GM15510 (cell line): ENCODE data around the gene DLGAP3.

Experiments
- POLR2A ChIP-seq: IDR thresholded peaks from 3 replicates; pipeline ENCODE4 v1.6.1; 2011; ENCODE audit warnings: borderline replicate concordance; ENCODE audit not compliant: insufficient read length; ENCODE audit errors: extremely low read depth

Gene DLGAP3

DNA sequence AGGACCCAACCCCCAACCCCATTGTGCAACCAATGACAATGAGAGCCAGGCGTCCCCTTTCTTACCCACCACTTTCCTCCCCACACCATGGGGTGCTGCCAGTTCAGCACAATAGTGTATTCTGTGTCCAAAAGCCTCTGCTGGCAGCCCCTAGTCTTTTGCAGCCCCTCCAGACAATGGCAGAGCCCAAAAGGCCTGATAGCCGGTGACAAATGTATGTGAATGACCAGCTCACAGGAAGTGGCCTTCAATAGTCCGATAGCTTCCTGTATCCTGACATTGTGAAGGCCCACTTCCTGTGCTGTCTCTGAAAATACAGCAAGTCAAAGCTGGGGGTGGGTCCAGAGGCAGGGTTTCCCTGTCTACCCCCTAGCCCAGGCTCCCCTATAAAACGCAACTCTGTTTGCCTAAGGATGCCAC, 86.5 kb downstream of the DLGAP3 start:
- no peak for TF ChIP-seq POLR2A

DNA sequence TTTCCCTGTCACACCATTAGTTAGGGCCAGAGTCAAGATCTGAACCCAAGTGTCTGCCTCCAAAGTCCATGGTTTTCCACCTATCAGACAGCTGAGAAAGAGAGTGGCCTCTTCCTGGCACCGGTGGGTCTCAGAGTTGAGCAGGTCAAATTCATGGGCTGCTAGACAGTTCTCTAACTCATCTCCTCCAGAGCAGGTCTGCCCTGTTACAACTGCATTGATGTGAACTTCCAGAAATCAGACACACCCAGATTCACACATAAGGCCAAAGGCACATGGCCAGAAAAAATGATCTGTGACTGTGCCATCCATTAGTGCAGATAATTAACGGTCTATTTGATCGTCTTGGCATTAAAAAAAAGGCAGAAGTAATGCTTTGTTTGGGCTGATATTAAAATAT, 87.4 kb downstream of the DLGAP3 start:
- TF ChIP-seq POLR2A = no peak

DNA sequence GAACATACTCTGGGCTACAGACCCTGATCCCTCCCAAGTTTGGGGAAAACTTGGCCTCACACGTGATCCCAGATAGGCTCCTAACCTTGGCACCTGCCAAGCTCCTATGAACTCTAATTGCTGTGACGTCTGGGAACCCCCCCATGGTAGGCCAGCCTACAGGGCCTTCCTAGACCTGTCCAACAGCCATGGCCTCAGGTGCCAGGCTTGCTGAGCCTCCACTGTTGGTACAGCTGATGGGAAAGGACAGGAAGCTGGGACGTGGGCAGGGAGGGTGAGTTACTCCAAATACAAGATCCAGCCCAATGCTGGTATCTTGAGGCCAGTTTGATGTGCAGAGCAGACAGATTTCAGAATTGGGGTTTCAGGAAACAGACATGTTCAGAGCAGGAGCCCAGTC, 89.0 kb downstream of the DLGAP3 start:
- no peak for TF ChIP-seq POLR2A

DNA sequence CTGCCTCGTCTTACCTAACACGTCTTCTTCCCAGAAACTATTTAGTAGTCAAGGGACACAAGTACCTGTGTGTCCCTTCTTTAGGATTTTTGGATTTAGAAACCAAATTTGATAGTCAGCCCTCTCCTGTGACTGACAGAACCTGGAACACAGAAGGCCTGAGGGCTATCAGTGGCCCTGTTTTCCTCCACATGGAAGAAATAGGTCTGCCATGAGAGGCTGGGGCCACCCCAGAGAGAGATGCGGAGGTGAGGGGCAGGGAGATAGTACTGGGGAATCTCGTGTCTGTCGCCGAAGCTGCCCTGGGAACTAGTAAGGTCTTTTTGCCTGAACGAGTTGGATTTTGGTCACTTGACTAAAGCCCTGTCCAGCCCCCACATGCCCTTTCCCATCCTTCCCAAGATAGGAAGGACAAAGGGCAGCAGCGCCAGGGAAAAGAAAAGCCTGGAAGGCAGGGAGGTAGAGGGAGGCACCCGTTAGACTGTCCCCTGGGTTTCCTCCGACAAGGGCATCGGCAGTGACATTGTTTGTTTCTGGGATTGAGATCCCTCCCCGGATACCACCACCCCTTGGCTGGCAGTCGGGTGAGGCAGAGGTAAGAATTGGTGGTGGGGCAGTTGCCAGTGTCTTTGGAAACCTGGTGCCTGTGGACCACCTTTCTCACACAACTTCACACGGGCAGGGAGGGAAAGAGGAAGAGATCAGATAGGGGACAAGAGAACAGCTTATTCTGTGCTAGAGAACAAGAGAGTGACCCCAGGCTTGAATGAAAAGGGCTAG, 89.7 kb downstream of the DLGAP3 start:
- TF ChIP-seq POLR2A = no peak

DNA sequence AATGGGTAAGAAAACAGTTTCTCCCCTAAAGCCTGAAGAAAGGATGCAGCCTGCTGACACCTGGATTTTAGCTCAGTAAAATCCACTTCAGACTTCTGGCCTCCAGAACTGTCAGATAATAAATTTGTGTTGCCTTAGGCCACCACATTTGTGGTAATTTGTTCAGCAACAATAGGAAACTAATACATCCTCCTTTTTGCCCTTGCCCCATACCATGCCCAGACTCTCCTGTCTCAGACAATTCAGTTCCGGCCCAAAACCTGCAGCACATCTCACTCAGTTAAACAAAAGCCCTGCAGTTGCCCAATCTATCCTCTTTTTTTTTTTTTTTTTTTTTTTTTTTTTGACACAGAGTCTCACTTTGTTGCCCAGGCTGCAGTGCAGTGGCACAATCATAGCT, 95.7 kb downstream of the DLGAP3 start:
- no peak for TF ChIP-seq POLR2A

DNA sequence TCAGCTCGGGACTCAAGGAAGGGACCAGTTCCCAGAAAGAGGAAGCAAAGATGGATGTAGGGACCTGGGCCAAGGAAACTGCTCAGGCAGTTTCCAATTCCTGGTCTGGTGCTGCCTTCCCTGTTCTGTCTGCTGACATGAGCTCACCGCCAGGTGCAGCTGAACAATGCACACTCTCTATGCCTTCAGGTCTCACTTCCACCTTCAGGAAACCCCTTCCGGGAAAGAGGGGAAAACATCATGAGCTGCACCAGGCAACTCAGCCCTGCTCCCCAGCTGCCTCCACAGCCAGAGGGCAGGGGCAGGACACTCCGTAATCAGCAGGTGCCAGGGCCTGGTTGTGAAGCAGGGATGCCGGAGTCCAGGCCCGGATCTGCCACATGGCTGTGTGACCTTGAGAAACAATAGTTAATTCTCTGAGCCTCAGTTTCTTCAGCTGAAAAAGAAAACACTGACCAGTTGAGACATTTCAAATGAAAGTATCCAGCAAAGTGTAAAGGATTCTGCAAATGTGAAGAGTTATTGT, 97.7 kb downstream of the DLGAP3 start:
- TF ChIP-seq POLR2A = no peak

DNA sequence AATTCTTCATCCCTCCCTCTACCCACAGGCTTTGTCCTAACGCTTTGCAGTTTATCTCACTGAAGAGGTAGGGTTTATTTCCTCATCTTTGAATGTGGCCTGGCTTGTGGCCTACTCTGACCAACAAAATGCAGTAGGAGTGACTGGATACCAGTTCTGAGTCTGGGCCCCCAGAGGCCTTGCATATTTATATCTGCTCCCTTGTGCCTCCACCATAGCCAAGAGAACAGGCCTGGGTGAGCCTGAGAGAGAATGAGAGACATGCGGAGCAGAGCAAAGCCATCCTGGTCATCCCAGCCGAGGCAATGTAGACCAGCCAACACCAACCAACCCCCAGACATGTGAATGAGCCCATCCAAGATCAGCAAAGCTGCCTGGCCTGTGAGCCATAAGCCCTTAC, 100.2 kb downstream of the DLGAP3 start:
- no peak for TF ChIP-seq POLR2A

DNA sequence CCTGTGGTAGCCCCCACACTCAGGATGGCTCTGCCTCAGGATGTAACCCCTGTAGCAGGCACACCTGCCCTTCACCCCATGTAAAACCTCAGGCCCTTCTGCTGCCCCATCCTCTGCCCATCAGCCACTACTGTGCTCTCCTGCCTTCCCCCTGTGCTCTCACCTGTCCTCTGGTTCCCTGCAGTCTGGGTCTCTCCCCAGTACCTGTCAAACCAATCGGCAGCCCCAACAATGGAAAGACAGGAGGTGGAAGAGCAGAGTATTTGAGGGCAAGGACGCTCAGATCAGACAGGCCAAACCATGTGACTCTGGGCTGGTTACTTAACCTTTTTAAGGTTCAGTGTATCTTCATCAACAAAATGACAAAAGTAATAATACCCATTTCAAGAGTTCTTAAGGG, 100.8 kb downstream of the DLGAP3 start:
- TF ChIP-seq POLR2A = no peak

DNA sequence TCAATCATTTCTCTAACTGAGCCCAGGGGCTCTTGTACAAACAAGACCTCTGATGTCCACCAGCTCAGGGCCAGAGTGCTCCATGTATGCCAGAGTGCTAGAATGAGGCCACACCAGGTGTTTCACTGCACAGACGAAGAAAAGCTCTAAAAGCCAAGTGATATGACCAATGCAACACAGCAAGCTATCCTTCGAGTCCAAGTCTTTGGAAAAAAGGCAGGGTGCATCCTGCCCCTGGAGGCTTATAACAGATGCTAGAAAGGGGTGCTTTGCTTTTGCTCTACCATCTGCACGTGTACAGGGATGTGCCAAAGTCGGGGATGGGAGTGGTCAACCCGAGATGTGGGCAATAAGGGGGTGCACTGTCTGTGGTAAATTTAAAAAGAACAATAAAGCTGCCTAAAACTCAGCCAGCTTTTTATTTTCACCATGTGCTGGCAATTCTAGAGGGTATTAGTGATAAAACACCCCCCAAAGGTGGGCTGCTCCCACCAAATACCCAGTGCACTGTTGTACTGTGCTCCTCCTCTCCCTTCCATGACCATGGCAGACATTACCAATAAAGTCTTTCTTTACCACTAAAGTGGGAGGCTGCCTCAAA, 102.0 kb downstream of the DLGAP3 start:
- no peak for TF ChIP-seq POLR2A

DNA sequence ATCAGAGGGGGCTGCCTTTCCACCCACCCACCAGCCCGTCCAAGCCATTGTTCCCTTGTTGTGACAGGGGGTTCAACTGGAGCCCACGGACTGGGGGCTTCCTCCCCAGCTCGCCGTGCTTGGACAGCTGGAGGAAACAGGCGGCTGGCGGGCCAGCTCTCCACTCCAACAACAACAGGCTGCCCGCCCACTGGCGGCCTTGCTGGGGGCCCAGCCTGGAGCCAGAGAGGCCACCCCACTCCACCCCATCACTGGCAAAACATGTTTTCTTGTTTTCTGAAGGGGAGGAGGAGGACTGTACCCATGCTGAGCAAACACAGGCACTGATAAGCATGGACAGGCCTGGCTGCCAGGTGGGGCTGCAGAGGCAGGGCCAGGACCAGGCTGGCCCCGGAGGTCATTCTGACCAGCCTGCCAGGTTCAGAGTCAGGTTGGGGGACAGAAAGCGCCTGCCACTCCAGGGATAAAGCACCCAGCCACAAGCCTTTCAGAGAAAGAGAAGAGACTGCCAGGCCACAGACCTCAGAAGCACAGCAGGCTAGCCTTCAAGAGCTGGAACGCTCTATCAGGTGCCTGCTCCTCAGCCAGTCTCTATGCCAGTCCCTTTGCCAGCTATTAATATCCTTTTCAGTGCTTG, 103.9 kb downstream of the DLGAP3 start:
- no peak for TF ChIP-seq POLR2A

DNA sequence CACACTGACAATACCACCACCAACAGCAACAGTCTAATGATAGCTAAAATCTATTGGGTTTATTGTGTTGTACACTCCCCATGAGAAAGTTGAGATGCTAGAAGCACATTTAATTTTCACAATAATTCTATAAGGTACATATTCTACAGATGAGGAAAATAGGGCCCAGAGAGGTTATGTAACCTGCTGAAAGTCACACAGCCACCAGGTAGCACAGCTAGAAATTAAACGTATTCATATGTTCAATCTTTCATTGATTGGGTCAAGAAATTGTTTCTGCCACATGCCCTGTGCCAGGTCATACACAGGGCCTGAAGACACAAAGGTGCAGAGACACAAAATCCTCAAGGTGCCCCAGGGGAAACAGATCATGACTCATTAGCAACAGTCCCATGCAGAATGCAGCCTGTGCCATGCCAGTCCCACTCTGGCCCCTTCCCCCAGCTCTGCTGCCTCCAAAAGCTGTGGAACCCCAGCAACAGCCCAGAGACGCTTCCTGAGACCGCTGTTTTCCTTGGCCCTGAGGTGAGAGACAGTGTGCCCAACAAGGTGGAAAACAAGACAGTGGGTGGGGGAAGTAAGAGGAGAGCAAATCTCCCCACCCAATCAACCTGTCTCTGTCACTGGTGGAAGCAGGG, 104.5 kb downstream of the DLGAP3 start:
- TF ChIP-seq POLR2A = no peak

DNA sequence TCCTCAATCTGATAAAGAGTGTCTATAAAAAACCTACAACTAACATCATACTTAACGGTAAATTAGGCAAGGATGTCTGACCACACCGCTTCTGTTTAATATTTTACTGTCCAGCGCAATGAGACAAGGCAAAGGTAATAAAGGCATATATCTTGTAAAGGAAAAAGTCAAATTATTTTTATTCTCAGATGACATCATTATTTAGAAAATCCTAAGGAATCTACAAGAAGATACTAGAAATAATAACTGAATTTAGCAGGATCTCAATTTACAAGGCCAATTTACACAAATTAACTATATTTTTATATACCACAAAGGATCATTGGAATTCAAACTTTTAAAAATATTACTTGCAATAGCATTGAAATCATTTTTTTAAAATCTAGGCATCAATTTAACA, 107.2 kb downstream of the DLGAP3 start:
- no peak for TF ChIP-seq POLR2A

DNA sequence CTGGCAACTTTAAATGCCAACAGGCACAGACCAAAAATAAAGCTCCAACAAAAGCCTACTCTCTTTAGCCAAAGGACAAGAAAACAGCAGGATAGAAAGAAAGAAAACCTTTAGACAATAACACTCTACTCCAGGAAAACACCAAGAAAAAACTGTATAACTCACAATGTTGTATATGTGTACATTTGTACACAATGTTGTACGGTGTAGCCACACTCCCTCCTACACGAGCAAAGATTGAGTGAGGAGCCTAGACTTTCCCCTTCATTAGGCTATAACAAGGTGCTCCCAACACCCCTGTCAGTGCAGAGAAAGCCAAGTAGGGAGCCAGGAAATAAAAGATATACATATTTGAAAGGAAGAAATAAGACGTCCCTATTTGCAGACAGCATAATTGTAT, 112.7 kb downstream of the DLGAP3 start:
- no peak for TF ChIP-seq POLR2A

DNA sequence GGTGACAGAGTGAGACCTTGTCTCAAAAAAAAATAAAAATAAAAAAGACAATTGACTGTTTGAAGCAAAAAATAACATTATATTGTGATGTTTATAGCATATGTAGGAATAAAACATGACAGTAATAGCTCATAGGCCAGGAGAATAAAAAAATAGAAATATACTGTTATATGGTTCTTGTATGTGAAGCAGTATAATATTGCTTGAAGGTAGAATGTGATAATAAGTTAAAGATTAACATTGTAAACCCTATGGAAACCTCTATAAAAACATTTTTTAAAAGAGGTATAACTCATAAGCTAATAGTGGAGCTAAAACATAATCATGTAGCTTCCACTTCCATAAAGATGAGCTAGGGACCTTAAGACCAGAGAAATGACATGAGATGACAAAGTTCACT, 113.1 kb downstream of the DLGAP3 start:
- TF ChIP-seq POLR2A = no peak
